NOMO-1 (cell line): ENCODE measurements around the gene B4GALNT3.

Experiments used
- DNase-seq, 2 experiments: peaks; one replicate each; lab custom pipeline; 2025; ENCODE audit not compliant: unreplicated experiment in 2 of 2; lab: John Stamatoyannopoulos, UW

Gene B4GALNT3

GRCh38 chr12:570921-571794 lies 111.4 kb downstream of the B4GALNT3 start:
- no peak for DNase-seq

- no peak for DNase-seq
Measured at GRCh38 chr12:571795-572531, 112.2 kb downstream of the B4GALNT3 start.

- DNase-seq: no peak
Measured at GRCh38 chr12:572532-572899, 112.8 kb downstream of the B4GALNT3 start.

GRCh38 chr12:573232-573631 lies 113.5 kb downstream of the B4GALNT3 start:
- DNase-seq: no peak

GRCh38 chr12:574475-575128 lies 114.9 kb downstream of the B4GALNT3 start:
- no peak for DNase-seq

- no peak for DNase-seq
Measured at GRCh38 chr12:575129-575502, 115.4 kb downstream of the B4GALNT3 start.

- DNase-seq: peak; percentile 89 to 91
Measured at GRCh38 chr12:575948-576614, 116.3 kb downstream of the B4GALNT3 start.

- no peak for DNase-seq
Measured at GRCh38 chr12:576615-577110, 116.9 kb downstream of the B4GALNT3 start.

- DNase-seq: peak in 1 of 2 experiments; percentile 27
Measured at GRCh38 chr12:577994-578747, 118.4 kb downstream of the B4GALNT3 start.

- no peak for DNase-seq
Measured at GRCh38 chr12:578748-579419, 119.1 kb downstream of the B4GALNT3 start.

GRCh38 chr12:579420-580110 lies 119.8 kb downstream of the B4GALNT3 start:
- no peak for DNase-seq

GRCh38 chr12:580813-581212 lies 121.1 kb downstream of the B4GALNT3 start:
- DNase-seq: no peak

GRCh38 chr12:581321-581720 lies 121.6 kb downstream of the B4GALNT3 start:
- no peak for DNase-seq

- no peak for DNase-seq
Measured at GRCh38 chr12:581746-582145, 122.0 kb downstream of the B4GALNT3 start.

GRCh38 chr12:583251-583869 lies 123.6 kb downstream of the B4GALNT3 start:
- no peak for DNase-seq

GRCh38 chr12:585062-586061 lies 125.6 kb downstream of the B4GALNT3 start:
- DNase-seq: no peak

GRCh38 chr12:586318-587071 lies 126.8 kb downstream of the B4GALNT3 start:
- no peak for DNase-seq
